SK-N-SH (cell line): ENCODE data around the gene LSM4. TPM values are rescaled to one million over a fixed set of nuclear protein-coding genes. Genes with fewer than 3 reads are reported as not detected.

Experiments
- CTCF ChIA-PET: fragments of 300-600, 350-600 bp; formaldehyde crosslinking; extraction: SDS; loops from one replicate; lab custom pipeline; 2021; lab: Yijun Ruan, JAX
- POLR2A ChIA-PET: fragments of 350-600 bp; sonication (Branson Sonifier 250); formaldehyde crosslinking; extraction: SDS; loops from one replicate; lab custom pipeline; 2020; ENCODE audit warnings: antibody characterized with exemption, inconsistent platforms; lab: Yijun Ruan, JAX
- DNase-seq: peaks from one replicate; pipeline ENCODE4 v3.0.0; 2012
- H2AFZ ChIP-seq: fragments of 200-600 bp; sonication (generic); 2 replicates; pipeline ENCODE4 v1.8.1; 2016; ENCODE audit warnings: antibody characterized with exemption, mild to moderate bottlenecking, low read depth
- H3F3A ChIP-seq: fragments of 200-600 bp; sonication (generic); replicated peaks from 2 replicates; pipeline ENCODE3; 2016; ENCODE audit warnings: antibody characterized with exemption, mild to moderate bottlenecking; ENCODE audit not compliant: insufficient read depth
- H3K27ac ChIP-seq, 2 experiments: fragments of 200-500 bp in 1 of 2; fragments of 200-600 bp in 1 of 2; sonication (Bioruptor generic) in 1 of 2; sonication (generic), shearing (Covaris generic) in 1 of 2; 2 replicates each; pipeline versions ENCODE4 v1.5.1 to v1.6.1; 2014 to 2016; ENCODE audit warnings: low read depth in 2 of 2, inconsistent platforms in 1 of 2, low read length in 1 of 2, mild to moderate bottlenecking in 1 of 2, mixed read lengths in 1 of 2
- H3K27me3 ChIP-seq: fragments of 200-600 bp; sonication (generic), shearing (Covaris generic); 2 replicates; pipeline ENCODE4 v1.6.1; 2016; ENCODE audit warnings: mixed run types; ENCODE audit not compliant: insufficient read depth
- H3K36me3 ChIP-seq, 2 experiments: fragments of 200-500 bp in 1 of 2; fragments of 200-600 bp in 1 of 2; sonication (Bioruptor generic) in 1 of 2; sonication (generic) in 1 of 2; replicated peaks in 1 of 2; 2 replicates each; pipeline versions ENCODE3 to v1.5.1; 2014 to 2016; ENCODE audit warnings: low read length in 1 of 2, mild to moderate bottlenecking in 1 of 2; ENCODE audit not compliant: insufficient read depth in 2 of 2, control insufficient read depth in 1 of 2
- H3K4me1 ChIP-seq, 2 experiments: fragments of 200-500 bp in 1 of 2; fragments of 200-600 bp in 1 of 2; sonication (Bioruptor generic) in 1 of 2; sonication (generic), shearing (Covaris generic) in 1 of 2; 2 replicates each; pipeline versions ENCODE4 v1.5.1 to v1.6.1; 2014 to 2016; ENCODE audit warnings: low read depth in 1 of 2, low read length in 1 of 2, mixed run types in 1 of 2; ENCODE audit not compliant: insufficient read depth in 2 of 2, control insufficient read depth in 1 of 2
- H3K4me2 ChIP-seq: fragments of 200-600 bp; sonication (generic), shearing (Covaris generic); 2 replicates; pipeline ENCODE4 v1.6.1; 2017; ENCODE audit warnings: mixed run types
- H3K4me3 ChIP-seq, 2 experiments: fragments of 200-500 bp in 1 of 2; fragments of 200-600 bp in 1 of 2; sonication (Bioruptor generic) in 1 of 2; sonication (generic), shearing (Covaris generic) in 1 of 2; 2 replicates each; pipeline versions ENCODE4 v1.5.1 to v1.8.1; 2014 to 2016; ENCODE audit warnings: low read depth in 2 of 2, inconsistent platforms in 1 of 2, low read length in 1 of 2, mild to moderate bottlenecking in 1 of 2, mixed read lengths in 1 of 2, moderate library complexity in 1 of 2
- H3K79me2 ChIP-seq: fragments of 200-600 bp; sonication (generic); 2 replicates; pipeline ENCODE4 v1.8.1; 2017; ENCODE audit warnings: mild to moderate bottlenecking; ENCODE audit not compliant: insufficient read depth
- H3K9ac ChIP-seq: fragments of 200-600 bp; sonication (generic); 2 replicates; pipeline ENCODE4 v1.6.1; 2017; ENCODE audit warnings: mixed run types
- H3K9me2 ChIP-seq: fragments of 200-600 bp; sonication (generic); 2 replicates; pipeline ENCODE4 v1.6.1; 2017; ENCODE audit warnings: mixed run types
- H3K9me3 ChIP-seq: fragments of 200-600 bp; sonication (generic); 2 replicates; pipeline ENCODE4 v1.6.1; 2017; ENCODE audit warnings: mixed run types, mild to moderate bottlenecking, moderate library complexity
- H4K20me1 ChIP-seq: fragments of 200-600 bp; sonication (generic); 2 replicates; pipeline ENCODE4 v1.6.1; 2017; ENCODE audit warnings: mild to moderate bottlenecking, mixed run types; ENCODE audit not compliant: insufficient read depth
- FOSL2 ChIP-seq: IDR thresholded peaks from 2 replicates; pipeline ENCODE4 v1.4.0; 2012; ENCODE audit warnings: low read depth, mild to moderate bottlenecking, moderate library complexity, borderline replicate concordance
- FOXJ3 ChIP-seq: sonication (generic); formaldehyde crosslinking; IDR thresholded peaks from 2 replicates; pipeline ENCODE4 v1.5.1; 2020; ENCODE audit warnings: mild to moderate bottlenecking, missing genetic modification reagents
- GABPA ChIP-seq: IDR thresholded peaks from 2 replicates; pipeline ENCODE4 v1.4.0; 2012; ENCODE audit warnings: low read depth, mild to moderate bottlenecking
- GATA2 ChIP-seq: sonication (generic); formaldehyde crosslinking; IDR thresholded peaks from 2 replicates; pipeline ENCODE4 v1.5.0; 2020; ENCODE audit warnings: mild to moderate bottlenecking, missing genetic modification reagents
- MEF2A ChIP-seq: IDR thresholded peaks from 2 replicates; pipeline ENCODE4 v1.4.0; 2012; ENCODE audit warnings: low read depth, borderline replicate concordance
- MXI1 ChIP-seq: IDR thresholded peaks from 2 replicates; pipeline ENCODE4 v1.6.1; 2012; ENCODE audit warnings: mild to moderate bottlenecking, low read depth, low read length, improper control_type of control experiment
- NFIC ChIP-seq: IDR thresholded peaks from 2 replicates; pipeline ENCODE4 v1.4.0; 2012; ENCODE audit warnings: borderline replicate concordance
- RAD21 ChIP-seq: IDR thresholded peaks from 2 replicates; pipeline ENCODE4 v1.6.1; 2012; ENCODE audit warnings: mild to moderate bottlenecking, low read length
- RXRA ChIP-seq: IDR thresholded peaks from 2 replicates; pipeline ENCODE4 v1.4.0; 2012; ENCODE audit warnings: low read depth, mild to moderate bottlenecking, borderline replicate concordance
- TAF1 ChIP-seq: IDR thresholded peaks from 2 replicates; pipeline ENCODE4 v1.6.1; 2012; ENCODE audit warnings: low read depth, mild to moderate bottlenecking, low read length, moderate library complexity, borderline replicate concordance
- TCF12 ChIP-seq: IDR thresholded peaks from 2 replicates; pipeline ENCODE4 v1.4.0; 2012
- WGBS: methylation state at CpG from one replicate; pipeline ENCODE4 v1.1.6; 2017; ENCODE audit warnings: low lambda C conversion rate; 5-methylcytosine and 5-hydroxymethylcytosine counted together
- polyA plus RNA-seq, 3 experiments: library from polyadenylated mRNA; depleted of rRNA; stranded (reverse); fragments of >200 nt; gene quantifications; 2 replicates each; pipeline ENCODE4 v1.2.3, GENCODE V29; 2012
- TF ChIP-seq, protein P1 (sequence below): fragments of 150-350 bp; IDR thresholded peaks from 2 replicates; pipeline ENCODE4 v1.6.1; 2017; ENCODE audit warnings: antibody characterized with exemption, low read length, low read depth, borderline replicate concordance
- TF ChIP-seq, protein P2 (sequence below): IDR thresholded peaks from 2 replicates; pipeline ENCODE4 v1.4.0; 2012; ENCODE audit warnings: low read depth, borderline replicate concordance
- TF ChIP-seq, protein P3 (sequence below): IDR thresholded peaks from 2 replicates; pipeline ENCODE4 v1.4.0; 2012; ENCODE audit warnings: low read depth, borderline replicate concordance
- TF ChIP-seq, protein P4 (sequence below): IDR thresholded peaks from 2 replicates; pipeline ENCODE4 v1.6.1; 2012; ENCODE audit warnings: mild to moderate bottlenecking, low read depth, low read length, moderate library complexity

LSM4 gene
- polyA plus RNA-seq, 1 of the 3 experiments (the other 2 are of a cell fraction): 277 TPM

DNA sequence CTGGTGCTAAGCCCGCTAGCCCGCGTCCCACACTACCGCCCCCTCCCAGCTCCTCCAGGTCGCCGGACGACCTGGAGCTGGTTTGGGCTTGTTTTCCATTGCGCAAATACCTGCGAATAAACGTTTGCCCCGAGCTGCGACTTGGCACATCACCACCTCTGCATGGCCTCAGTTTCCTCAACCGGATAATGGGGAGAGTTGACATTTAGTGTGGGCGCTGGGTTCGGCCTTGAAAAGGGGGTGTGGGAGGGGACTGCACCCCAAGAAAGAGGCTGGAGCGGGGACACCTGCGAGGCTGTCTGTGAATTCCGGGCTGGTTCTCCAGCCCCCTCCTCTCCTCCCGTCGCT lies 30.4 kb downstream of the LSM4 start:
- H3K4me1 ChIP-seq: peaks cover 8 to 24% of the 10 kb centered on the region in 2 experiments; a peak in 2 of 4 replicates
- no peaks in the 10 kb centered on the region for H3K9me3 ChIP-seq
- H3F3A ChIP-seq: peaks cover 28% of the 10 kb centered on the region
- ChIA-PET POLR2A (interaction anchor here (0.7 to 3.8 kb wide), 10 partner anchors 9 to 127 kb away, joined by 3 to 112 read pairs (median 4); partner anchors contain the start of genes JUND, LSM4 and SSBP4), CTCF (interaction anchor here (1.2 to 5.1 kb wide), 6 partner anchors 12 to 118 kb away, joined by 3 to 67 read pairs (median 5); partner anchors contain the start of genes JUND and LSM4)
- H3K9ac ChIP-seq: peak overlapping the region; percentile 80
- no peak for DNase-seq
- H3K4me3 ChIP-seq: peak overlapping the region; percentile 58 to 71
- no peaks in the 10 kb centered on the region for H3K27me3 ChIP-seq
- H3K27ac ChIP-seq: peak overlapping the region; percentile 72 to 94
- no peaks in the 10 kb centered on the region for H3K36me3 ChIP-seq
- TF ChIP-seq, protein P1, sequence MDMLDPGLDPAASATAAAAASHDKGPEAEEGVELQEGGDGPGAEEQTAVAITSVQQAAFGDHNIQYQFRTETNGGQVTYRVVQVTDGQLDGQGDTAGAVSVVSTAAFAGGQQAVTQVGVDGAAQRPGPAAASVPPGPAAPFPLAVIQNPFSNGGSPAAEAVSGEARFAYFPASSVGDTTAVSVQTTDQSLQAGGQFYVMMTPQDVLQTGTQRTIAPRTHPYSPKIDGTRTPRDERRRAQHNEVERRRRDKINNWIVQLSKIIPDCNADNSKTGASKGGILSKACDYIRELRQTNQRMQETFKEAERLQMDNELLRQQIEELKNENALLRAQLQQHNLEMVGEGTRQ: no peak
- TF ChIP-seq TAF1: no peak
- H3K79me2 ChIP-seq: no peaks in the 10 kb centered on the region
- H4K20me1 ChIP-seq: no peaks in the 10 kb centered on the region
- WGBS: 0% methylated on average over 13 of the region's 20 CpGs
- H3K9me2 ChIP-seq: no peaks in the 10 kb centered on the region
- H3K4me2 ChIP-seq: peak overlapping the region; percentile 96
- peak overlapping the region; percentile 64 for H2AFZ ChIP-seq

DNA sequence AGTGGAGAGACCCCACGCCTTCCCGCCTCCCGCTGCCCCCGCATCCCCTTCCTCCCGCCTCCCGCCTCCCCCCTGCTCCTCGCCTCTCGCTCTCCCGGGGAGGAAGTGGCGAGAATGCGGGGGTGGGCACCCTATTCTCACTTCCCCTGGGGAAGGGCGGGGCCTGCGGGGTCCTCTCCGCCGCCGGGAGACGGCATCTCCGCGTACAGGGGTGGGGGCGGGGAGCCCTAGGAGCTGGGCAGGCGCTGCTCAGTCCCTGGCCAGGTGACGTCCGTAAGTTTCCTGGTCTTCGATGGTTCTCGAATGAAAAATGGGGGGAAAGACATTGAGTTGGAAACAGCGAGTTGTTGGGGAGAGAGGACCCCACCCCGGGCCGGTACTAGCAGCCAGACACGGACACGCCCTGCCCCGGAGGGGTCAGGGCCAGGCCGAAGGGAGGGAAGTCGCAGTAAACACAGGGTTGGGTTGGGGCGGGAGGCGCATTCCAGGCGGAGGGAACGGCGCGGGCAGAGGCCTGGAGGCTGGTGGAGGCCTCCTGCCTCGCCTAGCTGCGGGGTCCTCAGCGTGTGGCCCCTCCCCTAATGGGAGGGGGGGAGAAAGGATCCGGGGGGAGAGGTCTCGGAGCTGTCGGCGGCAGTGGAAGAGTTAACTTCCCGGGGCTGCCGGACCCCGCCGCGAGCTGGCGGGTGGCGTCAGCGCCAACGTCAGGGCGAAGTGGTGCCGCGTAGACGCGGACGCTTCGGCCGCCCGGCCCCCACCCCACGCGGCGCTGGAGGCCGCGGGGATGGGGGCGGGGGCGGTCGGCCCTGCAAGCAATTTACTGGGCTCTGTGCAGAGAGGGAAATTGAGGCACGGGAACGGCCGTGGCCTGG lies 31.1 kb downstream of the LSM4 start:
- no peaks in the 10 kb centered on the region for H4K20me1 ChIP-seq
- ChIA-PET POLR2A (interaction anchor here (0.6 to 3.8 kb wide), 9 partner anchors 10 to 258 kb away, joined by 3 to 112 read pairs (median 4); partner anchors contain the start of genes JUND, LSM4 and SSBP4), CTCF (interaction anchor here (1.0 to 5.1 kb wide), 6 partner anchors 12 to 119 kb away, joined by 4 to 67 read pairs (median 5); partner anchors contain the start of genes JUND and LSM4)
- no peaks in the 10 kb centered on the region for H3K27me3 ChIP-seq
- H3K4me1 ChIP-seq: peaks cover 8 to 22% of the 10 kb centered on the region in 2 experiments; a peak in 2 of 4 replicates
- no peaks in the 10 kb centered on the region for H3K9me2 ChIP-seq
- peak overlapping the region; percentile 72 to 94 for H3K27ac ChIP-seq
- peak overlapping the region; percentile 96 for H3K4me2 ChIP-seq
- peaks cover 22% of the 10 kb centered on the region for H3F3A ChIP-seq
- H3K9ac ChIP-seq: peak overlapping the region; percentile 80
- H3K4me3 ChIP-seq: peak overlapping the region; percentile 58 to 71
- peak; percentile 89 for DNase-seq
- WGBS: 2% methylated on average over 25 of the region's 75 CpGs
- H3K9me3 ChIP-seq: no peaks in the 10 kb centered on the region
- H2AFZ ChIP-seq: peak overlapping the region; percentile 64
- no peaks in the 10 kb centered on the region for H3K36me3 ChIP-seq
- no peaks in the 10 kb centered on the region for H3K79me2 ChIP-seq
- TF ChIP-seq TAF1 (no peak), RAD21 (no peak), NFIC (no peak), RXRA (peak; percentile 87), FOXJ3 (CRISPR knock-in tag) (peak; percentile 85), FOSL2 (no peak), MXI1 (peak; percentile 14; the same call in 1 of the 2 replicates), MEF2A (no peak), TCF12 (peak; percentile 23; the same call in 1 of the 2 replicates), GATA2 (CRISPR knock-in tag) (no peak), GABPA (peak; percentile 61)
- TF ChIP-seq, protein P2, sequence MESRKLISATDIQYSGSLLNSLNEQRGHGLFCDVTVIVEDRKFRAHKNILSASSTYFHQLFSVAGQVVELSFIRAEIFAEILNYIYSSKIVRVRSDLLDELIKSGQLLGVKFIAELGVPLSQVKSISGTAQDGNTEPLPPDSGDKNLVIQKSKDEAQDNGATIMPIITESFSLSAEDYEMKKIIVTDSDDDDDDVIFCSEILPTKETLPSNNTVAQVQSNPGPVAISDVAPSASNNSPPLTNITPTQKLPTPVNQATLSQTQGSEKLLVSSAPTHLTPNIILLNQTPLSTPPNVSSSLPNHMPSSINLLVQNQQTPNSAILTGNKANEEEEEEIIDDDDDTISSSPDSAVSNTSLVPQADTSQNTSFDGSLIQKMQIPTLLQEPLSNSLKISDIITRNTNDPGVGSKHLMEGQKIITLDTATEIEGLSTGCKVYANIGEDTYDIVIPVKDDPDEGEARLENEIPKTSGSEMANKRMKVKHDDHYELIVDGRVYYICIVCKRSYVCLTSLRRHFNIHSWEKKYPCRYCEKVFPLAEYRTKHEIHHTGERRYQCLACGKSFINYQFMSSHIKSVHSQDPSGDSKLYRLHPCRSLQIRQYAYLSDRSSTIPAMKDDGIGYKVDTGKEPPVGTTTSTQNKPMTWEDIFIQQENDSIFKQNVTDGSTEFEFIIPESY: no peak
- TF ChIP-seq, protein P3, sequence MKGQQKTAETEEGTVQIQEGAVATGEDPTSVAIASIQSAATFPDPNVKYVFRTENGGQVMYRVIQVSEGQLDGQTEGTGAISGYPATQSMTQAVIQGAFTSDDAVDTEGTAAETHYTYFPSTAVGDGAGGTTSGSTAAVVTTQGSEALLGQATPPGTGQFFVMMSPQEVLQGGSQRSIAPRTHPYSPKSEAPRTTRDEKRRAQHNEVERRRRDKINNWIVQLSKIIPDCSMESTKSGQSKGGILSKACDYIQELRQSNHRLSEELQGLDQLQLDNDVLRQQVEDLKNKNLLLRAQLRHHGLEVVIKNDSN: no peak
- TF ChIP-seq, protein P4, sequence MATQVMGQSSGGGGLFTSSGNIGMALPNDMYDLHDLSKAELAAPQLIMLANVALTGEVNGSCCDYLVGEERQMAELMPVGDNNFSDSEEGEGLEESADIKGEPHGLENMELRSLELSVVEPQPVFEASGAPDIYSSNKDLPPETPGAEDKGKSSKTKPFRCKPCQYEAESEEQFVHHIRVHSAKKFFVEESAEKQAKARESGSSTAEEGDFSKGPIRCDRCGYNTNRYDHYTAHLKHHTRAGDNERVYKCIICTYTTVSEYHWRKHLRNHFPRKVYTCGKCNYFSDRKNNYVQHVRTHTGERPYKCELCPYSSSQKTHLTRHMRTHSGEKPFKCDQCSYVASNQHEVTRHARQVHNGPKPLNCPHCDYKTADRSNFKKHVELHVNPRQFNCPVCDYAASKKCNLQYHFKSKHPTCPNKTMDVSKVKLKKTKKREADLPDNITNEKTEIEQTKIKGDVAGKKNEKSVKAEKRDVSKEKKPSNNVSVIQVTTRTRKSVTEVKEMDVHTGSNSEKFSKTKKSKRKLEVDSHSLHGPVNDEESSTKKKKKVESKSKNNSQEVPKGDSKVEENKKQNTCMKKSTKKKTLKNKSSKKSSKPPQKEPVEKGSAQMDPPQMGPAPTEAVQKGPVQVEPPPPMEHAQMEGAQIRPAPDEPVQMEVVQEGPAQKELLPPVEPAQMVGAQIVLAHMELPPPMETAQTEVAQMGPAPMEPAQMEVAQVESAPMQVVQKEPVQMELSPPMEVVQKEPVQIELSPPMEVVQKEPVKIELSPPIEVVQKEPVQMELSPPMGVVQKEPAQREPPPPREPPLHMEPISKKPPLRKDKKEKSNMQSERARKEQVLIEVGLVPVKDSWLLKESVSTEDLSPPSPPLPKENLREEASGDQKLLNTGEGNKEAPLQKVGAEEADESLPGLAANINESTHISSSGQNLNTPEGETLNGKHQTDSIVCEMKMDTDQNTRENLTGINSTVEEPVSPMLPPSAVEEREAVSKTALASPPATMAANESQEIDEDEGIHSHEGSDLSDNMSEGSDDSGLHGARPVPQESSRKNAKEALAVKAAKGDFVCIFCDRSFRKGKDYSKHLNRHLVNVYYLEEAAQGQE: 0 out of 2 replicates have a peak, but pooled peaks have one; percentile 6
